C1 segment of cervical spinal cord (tissue), 14 donors: ENCODE measurements around the gene PCAT6.
A peak's percentile ranks its signal among the peaks of the same experiment; 100 is the strongest.
"Not testable (repeated sequence)": the region's sequence is repeated elsewhere in the genome, so short reads cannot be mapped to it uniquely, and the experiment has no call there.

ENCODE experiments used
- DNase-seq, 14 donors: peaks; one replicate each; lab custom pipeline; 2025; lab: John Stamatoyannopoulos, UW

The PCAT6 gene

GRCh38 chr1:202810615-202811295, at the start of gene PCAT6:
TSS of gene PCAT6 (plus strand) at chr1:202810954.
- peak; percentile 69 to 94 (median 92) for DNase-seq

- no peak for DNase-seq
Observed at GRCh38 chr1:202762019-202762418, 48.7 kb upstream of the PCAT6 start.

- DNase-seq = no peak
Observed at GRCh38 chr1:202765721-202766120, 45.0 kb upstream of the PCAT6 start.

- no peak for DNase-seq
Observed at GRCh38 chr1:202770135-202770534, 40.6 kb upstream of the PCAT6 start.

DNA sequence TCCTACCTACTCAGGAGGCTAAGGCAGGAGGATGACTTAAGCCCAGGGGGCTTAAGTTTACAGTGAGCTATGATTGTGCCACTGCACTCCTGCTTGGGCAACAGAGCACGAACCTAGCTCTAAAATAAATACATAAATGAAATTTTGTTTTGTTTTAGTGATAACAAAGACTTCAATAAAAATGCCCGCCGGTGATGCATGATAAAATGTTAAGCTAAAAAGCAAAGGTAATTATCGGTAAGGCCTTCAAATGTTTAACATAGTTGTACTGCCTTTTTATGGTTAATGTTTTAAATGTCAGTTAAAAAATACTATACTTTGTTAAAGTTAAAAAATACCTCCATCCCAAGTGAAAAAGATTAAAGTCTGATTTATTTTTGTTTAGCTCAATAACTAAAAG, 29.6 kb upstream of the PCAT6 start:
- DNase-seq = no peak

DNA sequence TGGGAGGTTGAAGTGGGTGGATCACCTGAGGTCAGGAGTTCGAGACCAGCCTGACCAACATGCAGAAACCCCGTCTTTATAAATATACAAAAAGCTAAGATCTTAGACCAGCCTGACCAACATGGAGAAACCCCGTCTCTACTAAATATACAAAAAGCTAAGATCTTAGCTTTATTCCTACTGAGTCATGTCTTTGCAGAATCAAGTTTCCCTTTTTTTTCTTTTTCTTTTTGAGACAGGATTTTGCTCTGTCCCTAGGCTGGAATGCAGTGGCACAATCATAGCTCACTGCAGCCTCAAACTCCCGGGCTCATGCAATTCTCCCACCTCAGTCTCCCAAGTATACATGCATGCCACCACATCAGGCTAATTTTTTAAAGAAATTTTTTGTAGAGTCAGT, 23.9 kb upstream of the PCAT6 start:
- DNase-seq = no peak

DNA sequence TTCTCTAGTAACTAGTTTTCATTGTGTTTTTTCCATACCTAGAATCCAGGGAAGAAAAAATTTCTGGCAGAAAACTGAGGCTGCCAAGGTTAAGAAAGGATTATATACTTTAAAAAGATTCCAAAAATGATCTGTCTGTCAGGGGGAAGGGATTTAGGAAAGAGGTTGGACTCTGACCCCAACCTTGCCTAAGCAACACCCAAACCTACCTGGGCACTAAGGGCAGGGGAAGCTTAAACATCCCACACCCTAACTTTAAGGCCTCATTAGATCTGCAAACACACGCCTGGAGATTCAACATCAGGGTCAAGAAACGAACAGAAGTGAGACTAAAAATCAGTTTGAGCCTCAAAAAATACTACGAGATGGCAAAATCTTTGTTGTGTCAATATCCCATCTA, 22.0 kb upstream of the PCAT6 start:
- DNase-seq = no peak

GRCh38 chr1:202791077-202791747, 19.5 kb upstream of the PCAT6 start:
- DNase-seq = no peak

DNA sequence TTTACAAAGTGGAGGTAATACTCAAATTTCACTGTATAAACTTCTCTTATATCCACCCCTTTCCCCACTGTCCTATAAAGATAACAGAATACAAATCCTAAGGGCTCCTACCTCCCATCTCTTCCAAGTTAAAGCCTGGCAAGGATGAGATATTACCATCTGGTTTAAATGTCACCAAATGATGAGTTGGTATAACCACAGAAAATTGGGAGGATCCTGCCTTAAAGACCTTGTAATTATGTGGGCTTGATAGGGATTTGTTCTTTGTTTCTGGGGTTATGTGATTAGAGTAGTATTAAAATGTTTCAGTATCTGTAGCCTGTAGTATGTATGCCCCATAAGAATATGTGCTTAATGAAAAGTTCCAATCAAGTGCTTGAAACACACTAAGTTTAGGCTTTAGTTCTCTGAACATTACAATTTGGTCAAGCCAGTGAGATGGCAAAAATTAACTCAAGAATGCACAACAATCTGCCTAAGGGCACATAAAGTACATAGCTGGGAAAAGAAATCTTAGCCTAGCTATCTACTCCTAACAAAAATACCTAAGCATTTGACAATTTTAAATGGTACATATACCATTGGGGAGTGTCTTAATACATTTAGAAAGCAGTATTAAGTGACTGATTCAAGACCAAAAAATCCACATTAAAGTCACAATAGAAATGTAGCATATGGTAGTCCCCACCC, 16.6 kb upstream of the PCAT6 start:
- DNase-seq = peak in 1 of 14 donors; percentile 21

GRCh38 chr1:202794931-202795330, 15.8 kb upstream of the PCAT6 start:
- not testable (repeated sequence) for DNase-seq

DNA sequence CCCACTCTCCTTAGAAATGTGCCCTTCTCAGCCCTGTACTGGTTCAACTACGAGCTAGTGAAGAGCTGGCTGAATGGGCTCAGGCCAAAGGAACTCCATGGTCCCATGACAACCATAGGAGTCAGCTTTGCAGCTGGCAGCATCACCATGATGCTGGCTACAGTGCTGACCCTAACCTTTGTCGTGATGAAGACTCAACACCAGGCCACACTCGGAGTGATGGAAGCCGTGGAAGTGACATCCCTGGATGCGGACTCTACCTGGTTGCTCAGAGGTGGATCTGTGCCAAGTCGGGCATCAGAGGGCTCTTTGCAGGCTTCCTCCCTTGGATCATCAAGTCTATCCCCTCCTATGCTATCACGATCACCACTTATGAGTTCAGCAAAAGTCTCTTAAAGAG, 14.1 kb upstream of the PCAT6 start:
- no peak for DNase-seq

DNA sequence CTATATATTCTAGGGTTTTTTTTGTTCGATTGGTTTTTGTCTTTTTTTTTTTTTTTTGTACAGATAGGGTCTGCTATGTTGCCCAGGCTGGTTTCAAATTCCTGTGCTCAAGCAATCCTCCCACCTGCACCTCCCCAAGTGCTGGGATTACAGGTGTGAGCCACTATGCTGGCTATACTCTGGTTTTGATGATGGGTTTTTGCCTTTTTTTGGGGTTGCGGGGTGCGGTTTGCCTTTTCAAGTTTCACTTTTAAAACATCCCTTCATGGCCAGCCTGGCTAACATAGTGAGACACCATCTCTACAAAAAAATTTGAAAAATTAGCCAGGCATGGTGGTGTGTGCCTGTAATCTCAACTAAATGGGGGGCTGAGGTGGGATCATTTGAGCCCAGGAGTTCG, 12.5 kb upstream of the PCAT6 start:
- DNase-seq = no peak

DNA sequence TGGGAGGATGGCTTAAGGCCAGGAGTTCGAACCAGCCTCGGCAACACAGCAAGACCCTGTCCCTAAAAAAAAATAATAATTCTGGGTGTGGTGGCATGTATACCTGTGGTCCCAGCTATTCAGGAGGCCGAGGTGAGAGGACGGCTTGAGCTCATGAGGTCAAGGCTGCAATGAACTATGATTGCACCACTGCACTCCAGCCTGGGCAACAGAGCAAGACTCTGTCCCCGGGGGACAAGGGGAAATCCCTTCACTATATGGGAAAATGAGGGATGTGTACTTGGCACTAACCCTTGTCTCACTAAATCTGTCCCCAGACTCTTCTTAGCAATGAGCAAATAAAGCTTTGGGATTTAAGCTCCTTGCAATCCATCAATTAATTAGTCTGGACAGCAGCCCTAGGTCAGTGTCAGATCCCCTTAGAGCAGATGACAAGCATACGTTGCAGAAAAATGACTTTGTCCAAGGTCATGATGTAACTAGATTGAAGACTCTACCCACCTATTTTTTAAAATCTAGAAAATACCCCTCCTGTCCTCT, 11.9 kb upstream of the PCAT6 start:
- DNase-seq = no peak

GRCh38 chr1:202800742-202801141, 10.0 kb upstream of the PCAT6 start:
- DNase-seq = no peak

DNA sequence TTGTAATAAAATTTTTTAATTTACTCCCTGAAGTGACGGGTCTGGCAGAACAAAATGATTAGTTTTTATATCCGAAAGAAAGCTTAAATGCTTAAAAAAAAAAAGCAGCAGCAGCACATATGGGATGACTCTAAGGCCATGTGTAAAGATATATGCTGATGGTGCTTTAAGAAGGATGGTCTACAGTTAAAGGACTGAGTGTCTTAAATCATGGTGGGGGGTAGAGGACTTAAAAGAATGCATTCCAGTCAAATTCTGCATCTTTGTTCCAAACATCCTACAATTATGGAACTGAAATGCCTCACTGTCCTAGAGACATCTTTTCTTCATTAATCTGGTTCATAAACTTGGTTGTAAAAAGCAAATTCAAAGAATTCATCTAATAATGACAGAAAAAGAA, 9.6 kb upstream of the PCAT6 start:
- DNase-seq = no peak

DNA sequence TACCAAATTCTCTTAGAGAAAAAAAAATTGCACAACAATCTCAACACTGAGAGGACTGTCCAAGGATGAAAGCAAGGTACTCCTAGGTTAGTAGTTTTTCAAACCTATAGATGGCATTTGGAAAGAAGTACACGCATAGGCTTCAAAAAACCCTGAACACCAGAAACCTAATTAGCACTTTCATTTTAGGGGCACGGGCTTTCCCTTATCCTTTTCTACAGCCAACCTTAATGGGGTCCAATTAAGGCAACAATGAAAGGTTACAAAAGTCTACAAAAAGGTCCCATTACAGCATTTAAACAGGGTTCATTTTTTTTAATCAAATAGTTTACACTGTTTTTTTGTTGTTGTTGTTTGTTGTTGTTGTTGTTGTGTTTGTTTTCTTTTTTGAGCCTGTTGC, 8.7 kb upstream of the PCAT6 start:
- no peak for DNase-seq

DNA sequence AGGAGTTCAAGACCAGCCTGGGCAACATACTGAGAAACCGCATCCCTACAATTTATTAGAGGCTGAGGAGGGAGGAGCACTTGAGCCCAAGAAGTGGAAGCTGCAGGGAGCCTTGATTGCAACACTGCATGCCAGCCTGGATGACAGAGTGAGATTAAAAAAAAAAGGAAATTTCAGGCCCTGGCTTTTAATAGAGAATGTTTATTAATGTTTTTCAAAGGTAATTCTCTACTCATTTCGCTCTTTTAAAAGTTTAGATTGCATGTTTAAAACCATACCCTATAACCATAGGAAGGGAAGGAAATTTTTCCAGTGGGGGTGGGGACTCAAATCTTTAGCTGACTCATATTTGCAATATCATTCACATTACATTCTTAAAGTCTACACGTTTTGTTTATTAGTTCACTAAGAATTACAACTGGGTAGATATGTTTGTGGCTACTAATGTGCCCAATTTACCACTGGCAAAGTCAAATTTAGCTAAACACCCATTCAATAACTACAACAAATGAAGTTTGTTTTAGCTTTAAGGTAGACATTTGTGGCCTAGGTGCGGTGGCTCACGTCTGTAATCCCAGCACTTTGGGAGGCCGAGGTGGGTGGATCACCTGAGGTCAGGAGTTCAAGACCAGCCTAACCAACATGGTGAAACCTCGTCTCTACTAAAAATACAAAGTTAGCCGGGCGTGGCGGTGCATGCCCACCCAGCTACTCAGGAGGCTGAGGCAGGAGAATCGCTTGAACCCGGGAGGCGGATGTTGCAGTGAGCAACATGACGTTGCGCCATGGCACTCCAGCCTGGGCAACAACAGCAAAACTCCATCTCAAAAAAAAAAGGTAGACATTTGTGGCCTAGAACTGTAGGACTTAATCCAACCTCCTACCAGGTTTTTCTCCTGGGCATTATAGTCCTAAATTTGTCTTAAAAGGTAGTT, 7.5 kb upstream of the PCAT6 start:
- DNase-seq = no peak

DNA sequence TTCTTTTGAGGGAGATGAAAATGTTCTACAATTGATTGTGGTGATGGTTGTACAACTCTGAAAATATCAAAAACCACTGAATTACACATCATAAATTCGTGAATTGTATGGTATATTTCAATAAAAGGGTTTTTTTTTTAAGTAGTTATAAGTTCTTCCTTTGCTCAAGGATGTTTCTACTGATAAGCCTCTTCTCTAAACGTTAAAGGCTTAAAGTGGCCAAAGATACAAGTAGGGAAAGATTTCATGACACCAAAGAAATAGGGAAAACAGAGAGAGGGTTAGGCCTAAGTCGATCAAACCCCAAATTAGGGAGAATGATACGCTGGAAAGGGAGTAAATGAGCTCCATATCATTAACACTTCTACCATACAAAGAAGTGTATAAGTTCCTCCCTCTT, 6.6 kb upstream of the PCAT6 start:
- no peak for DNase-seq

GRCh38 chr1:202805886-202806844, 4.6 kb upstream of the PCAT6 start:
- DNase-seq = no peak

DNA sequence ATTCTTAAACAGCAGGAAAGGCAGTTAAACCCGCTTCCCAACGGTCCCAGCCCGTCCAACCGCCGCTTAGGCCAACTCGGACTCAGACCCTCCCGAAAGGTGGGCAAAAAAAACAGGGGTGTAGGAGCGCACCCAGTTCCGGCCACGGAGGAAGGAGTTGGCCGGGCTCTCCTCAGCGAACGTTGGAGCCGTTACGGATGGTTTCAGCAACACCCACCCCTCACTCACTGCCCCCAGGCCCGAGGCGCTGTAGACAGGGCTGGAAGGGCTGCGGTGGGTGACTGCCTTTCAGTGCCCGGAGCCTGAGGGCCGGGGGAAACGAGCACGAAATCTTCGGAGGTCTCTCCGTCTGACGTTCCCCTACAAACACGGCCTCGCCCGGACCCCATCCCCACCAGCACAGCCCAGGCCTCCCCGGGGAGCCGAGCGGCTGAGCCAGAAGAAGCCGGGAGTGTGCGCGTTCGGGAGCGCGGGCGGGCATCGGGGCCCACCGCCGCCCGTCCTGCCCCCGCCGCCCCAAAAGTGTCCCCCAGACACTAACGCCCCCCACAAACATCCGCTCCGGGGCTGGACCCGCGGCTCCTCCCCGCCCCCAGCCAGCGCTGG, 3.8 kb upstream of the PCAT6 start:
- peak in 7 of 14 donors; percentile 12 to 42 (median 25) for DNase-seq
